IPS DF 4.7 (cell line): Measurements from ENCODE around the gene BBS1.

ENCODE experiments used
- DNase-seq: peaks from one replicate; pipeline ENCODE4 v3.0.0-alpha.2; 2013; ENCODE audit warnings: low spot score; ENCODE audit errors: extremely low read depth

BBS1 gene

GRCh38 chr11:66477263-66478201 lies 32.9 kb upstream of the BBS1 start:
- DNase-seq: no peak

- DNase-seq: no peak
Observed at GRCh38 chr11:66478729-66479393, 31.6 kb upstream of the BBS1 start.

- DNase-seq: no peak
Observed at GRCh38 chr11:66479394-66480116, 30.9 kb upstream of the BBS1 start.

GRCh38 chr11:66480117-66480938 lies 30.1 kb upstream of the BBS1 start, which contains the start of gene DPP3:
Gene DPP3 (plus strand): TSS chr11:66480434. CDS start chr11:66482201, 1,767 bp downstream.
- DNase-seq: peak; percentile 78

GRCh38 chr11:66484806-66485380 lies 25.5 kb upstream of the BBS1 start:
- DNase-seq: no peak

- no peak for DNase-seq
Observed at GRCh38 chr11:66488957-66489356, 21.5 kb upstream of the BBS1 start.

- no peak for DNase-seq
Observed at GRCh38 chr11:66489636-66490035, 20.8 kb upstream of the BBS1 start.

- no peak for DNase-seq
Observed at GRCh38 chr11:66491315-66491935, 19.0 kb upstream of the BBS1 start.

GRCh38 chr11:66492161-66492865 lies 18.1 kb upstream of the BBS1 start:
- no peak for DNase-seq

GRCh38 chr11:66493130-66493529 lies 17.3 kb upstream of the BBS1 start:
- no peak for DNase-seq

- no peak for DNase-seq
Observed at GRCh38 chr11:66494458-66494857, 16.0 kb upstream of the BBS1 start.

GRCh38 chr11:66494935-66495334 lies 15.5 kb upstream of the BBS1 start:
- DNase-seq: no peak

GRCh38 chr11:66495401-66495854 lies 15.0 kb upstream of the BBS1 start:
- DNase-seq: no peak

- DNase-seq: no peak
Observed at GRCh38 chr11:66497206-66497605, 13.2 kb upstream of the BBS1 start.

GRCh38 chr11:66498506-66498905 lies 11.9 kb upstream of the BBS1 start:
- DNase-seq: no peak

- DNase-seq: no peak
Observed at GRCh38 chr11:66505276-66505816, 5.1 kb upstream of the BBS1 start.

GRCh38 chr11:66509131-66509561 lies 1.3 kb upstream of the BBS1 start:
- DNase-seq: no peak

GRCh38 chr11:66510990-66511339 lies 530 bp downstream of the BBS1 start:
- DNase-seq: no peak

GRCh38 chr11:66523611-66524010 lies 13.2 kb downstream of the BBS1 start:
- DNase-seq: no peak
